ENCODE results near the gene FLRT1.

FLRT1 gene

DNA sequence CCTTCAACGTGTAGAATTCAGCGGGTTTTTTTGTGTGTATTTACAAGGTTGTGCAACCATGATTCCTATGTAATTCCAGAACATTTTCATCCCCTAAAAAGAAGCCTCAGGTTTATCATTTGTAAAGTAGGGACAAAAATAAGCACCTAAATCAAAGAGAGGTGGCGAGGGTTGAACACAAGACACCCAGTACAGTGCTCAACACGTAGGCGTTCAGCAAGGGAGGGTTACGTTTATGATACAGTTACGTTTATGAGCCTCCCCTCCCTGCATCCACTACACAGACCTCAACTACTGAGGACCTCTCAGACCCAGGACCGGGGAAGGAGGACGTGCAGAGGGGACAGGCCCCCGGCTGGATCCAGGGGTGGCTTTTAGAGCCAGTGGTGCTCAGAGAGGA, 44.7 kb downstream of the FLRT1 start:
- no peaks in the 10 kb centered on the region for H3K36me3 ChIP-seq (ENCODE audit: control insufficient read depth in 1 of 2, insufficient read depth in 2 of 2, low read length in 2 of 2)
- H4K12ac ChIP-seq (ENCODE audit: low read depth, low read length), result no peak overlapping the region
- peaks cover 4% of the 10 kb centered on the region for H3K9me3 ChIP-seq (ENCODE audit: insufficient read depth, low read depth, low read length)
- H3K4ac ChIP-seq (ENCODE audit: low read depth, low read length), result no peak overlapping the region
- H3K79me2 ChIP-seq (ENCODE audit: control insufficient read depth, insufficient read depth, low read length, poor library complexity), result no peaks in the 10 kb centered on the region
- no CpG with 5 or more reads among the region's 10 CpGs for WGBS (ENCODE audit: extremely low coverage, insufficient coverage, insufficient read length)
- H2AFZ ChIP-seq (ENCODE audit: insufficient read depth, low read length, poor library complexity), result no peak overlapping the region
- H4K8ac ChIP-seq (ENCODE audit: low read depth, low read length), result no peak overlapping the region
- no peaks in the 10 kb centered on the region for H3K79me1 ChIP-seq (ENCODE audit: low read length)
- H3K27me3 ChIP-seq (ENCODE audit: insufficient read depth, low read length), result no peaks in the 10 kb centered on the region
- H2BK5ac ChIP-seq (ENCODE audit: low read depth, low read length, poor library complexity), result no peak overlapping the region
- H3K14ac ChIP-seq (ENCODE audit: low read length), result no peak overlapping the region
- no peak overlapping the region for H3K4me3 ChIP-seq (ENCODE audit: low read depth, low read length)
- no peak overlapping the region for H3K9ac ChIP-seq (ENCODE audit: low read length)
- H3K23ac ChIP-seq (ENCODE audit: low read length), result no peak overlapping the region
- no peak overlapping the region for H3K4me2 ChIP-seq (ENCODE audit: low read length)
- DNase-seq, result no peak
- no peak overlapping the region for H2BK120ac ChIP-seq (ENCODE audit: insufficient read depth, low read length, poor library complexity)
- no peak overlapping the region for H3K27ac ChIP-seq (ENCODE audit: low read depth, low read length)
- H3K4me1 ChIP-seq (ENCODE audit: control insufficient read depth in 1 of 2, insufficient read depth in 2 of 2, low read length in 2 of 2), result no peaks in the 10 kb centered on the region
- no peak overlapping the region for H4K91ac ChIP-seq (ENCODE audit: low read depth, low read length)
- no peak overlapping the region for H2AK5ac ChIP-seq (ENCODE audit: low read length)
- no peak overlapping the region for H3K18ac ChIP-seq (ENCODE audit: low read length)
- no peak overlapping the region for H2BK12ac ChIP-seq (ENCODE audit: low read length)

DNA sequence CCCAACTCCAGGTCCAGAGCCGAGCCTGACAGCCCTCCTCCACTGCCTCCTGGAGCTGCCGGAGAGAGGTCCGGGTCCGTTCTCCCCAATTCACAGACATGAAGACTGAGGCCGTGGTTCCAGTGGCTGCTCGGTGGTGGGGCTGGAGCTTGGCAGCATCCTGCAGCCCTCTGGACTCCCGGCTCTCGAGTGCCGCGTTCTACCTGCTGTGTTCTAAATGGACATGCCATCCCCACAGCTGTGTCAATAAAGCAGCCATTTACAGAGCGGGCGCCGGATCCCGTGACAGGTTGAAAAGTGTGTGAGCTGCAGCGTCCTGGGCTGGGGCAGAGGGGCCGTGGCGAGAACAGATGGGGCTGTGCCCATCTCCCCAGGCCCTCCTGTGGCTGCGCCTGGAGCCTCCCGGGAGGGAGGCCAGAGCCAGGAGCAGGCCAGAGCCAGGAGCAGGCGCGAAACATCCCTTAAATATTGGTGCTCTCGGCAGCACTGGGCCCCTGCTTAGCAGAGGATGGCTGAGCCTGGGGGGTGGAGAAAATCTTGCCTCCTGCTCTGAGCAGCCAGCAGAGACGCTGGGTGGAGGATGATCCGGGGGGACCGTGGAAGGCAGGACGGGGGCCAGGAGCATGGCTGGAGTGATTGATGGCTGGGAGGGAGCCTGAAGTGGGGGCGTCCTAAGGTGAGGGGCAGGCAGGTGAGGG, 46.2 kb downstream of the FLRT1 start:
- Histone ChIP-seq H4K8ac (ENCODE audit: low read depth, low read length) (no peak overlapping the region), H4K91ac (ENCODE audit: low read depth, low read length) (no peak overlapping the region), H2BK120ac (ENCODE audit: insufficient read depth, low read length, poor library complexity) (no peak overlapping the region), H3K4me3 (ENCODE audit: low read depth, low read length) (no peak overlapping the region), H3K18ac (ENCODE audit: low read length) (no peak overlapping the region), H3K79me2 (ENCODE audit: control insufficient read depth, insufficient read depth, low read length, poor library complexity) (no peaks in the 10 kb centered on the region), H3K4me1 (ENCODE audit: control insufficient read depth in 1 of 2, insufficient read depth in 2 of 2, low read length in 2 of 2) (peaks cover 0 to 3% of the 10 kb centered on the region in 2 experiments), H3K23ac (ENCODE audit: low read length) (no peak overlapping the region), H4K12ac (ENCODE audit: low read depth, low read length) (no peak overlapping the region), H2BK5ac (ENCODE audit: low read depth, low read length, poor library complexity) (no peak overlapping the region), H3K36me3 (ENCODE audit: control insufficient read depth in 1 of 2, insufficient read depth in 2 of 2, low read length in 2 of 2) (no peaks in the 10 kb centered on the region), H3K79me1 (ENCODE audit: low read length) (no peaks in the 10 kb centered on the region), H3K9ac (ENCODE audit: low read length) (no peak overlapping the region), H2AK5ac (ENCODE audit: low read length) (no peak overlapping the region), H3K14ac (ENCODE audit: low read length) (no peak overlapping the region), H2BK12ac (ENCODE audit: low read length) (no peak overlapping the region), H3K27ac (ENCODE audit: low read depth, low read length) (no peak overlapping the region), H2AFZ (ENCODE audit: insufficient read depth, low read length, poor library complexity) (no peak overlapping the region), H3K4me2 (ENCODE audit: low read length) (no peak overlapping the region), H3K9me3 (ENCODE audit: insufficient read depth, low read depth, low read length) (peaks cover 4% of the 10 kb centered on the region), H3K4ac (ENCODE audit: low read depth, low read length) (no peak overlapping the region), H3K27me3 (ENCODE audit: insufficient read depth, low read length) (no peaks in the 10 kb centered on the region)
- no CpG with 5 or more reads among the region's 27 CpGs for WGBS (ENCODE audit: extremely low coverage, insufficient coverage, insufficient read length)
- no peak for DNase-seq

DNA sequence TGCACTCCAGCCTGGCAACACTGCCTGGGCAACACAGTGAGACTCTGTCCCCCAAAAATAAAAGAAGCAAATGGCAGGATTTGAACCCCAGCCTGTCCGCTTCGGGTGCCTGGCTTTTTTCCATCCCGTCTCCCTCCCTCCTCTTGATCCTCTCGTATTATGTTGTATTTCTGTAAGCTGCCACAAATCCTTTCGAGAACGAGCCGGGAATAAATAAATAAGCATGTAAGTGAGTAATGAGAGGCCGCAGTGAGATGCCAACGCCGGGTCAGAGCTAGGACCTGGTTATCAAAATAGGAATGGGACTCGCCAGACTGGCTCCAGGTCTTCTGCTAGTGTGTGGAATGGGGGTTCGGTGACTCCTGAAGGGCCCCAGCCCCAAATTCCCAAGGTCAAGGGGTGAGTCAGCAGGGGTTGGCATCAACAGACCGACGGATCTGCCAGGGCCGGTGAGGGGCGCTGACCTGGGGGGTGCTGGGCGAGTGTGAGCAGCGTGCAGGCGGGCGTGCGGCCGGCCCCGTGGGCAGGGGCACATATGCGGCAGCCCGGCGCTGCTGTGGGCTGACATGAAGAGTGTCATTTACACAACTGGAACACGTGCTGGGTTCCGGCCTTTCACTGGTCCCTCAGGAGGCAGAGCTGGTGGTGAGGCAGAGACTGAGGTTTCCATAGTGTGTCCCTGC, 47.8 kb downstream of the FLRT1 start:
- Histone ChIP-seq H4K8ac (ENCODE audit: low read depth, low read length) (no peak overlapping the region), H3K9me3 (ENCODE audit: insufficient read depth, low read depth, low read length) (peaks cover 4% of the 10 kb centered on the region), H3K36me3 (ENCODE audit: control insufficient read depth in 1 of 2, insufficient read depth in 2 of 2, low read length in 2 of 2) (no peaks in the 10 kb centered on the region), H3K79me1 (ENCODE audit: low read length) (no peaks in the 10 kb centered on the region), H4K12ac (ENCODE audit: low read depth, low read length) (no peak overlapping the region), H2BK120ac (ENCODE audit: insufficient read depth, low read length, poor library complexity) (no peak overlapping the region), H3K27ac (ENCODE audit: low read depth, low read length) (no peak overlapping the region), H3K4me1 (ENCODE audit: control insufficient read depth in 1 of 2, insufficient read depth in 2 of 2, low read length in 2 of 2) (peaks cover 0 to 3% of the 10 kb centered on the region in 2 experiments), H3K27me3 (ENCODE audit: insufficient read depth, low read length) (no peaks in the 10 kb centered on the region), H3K14ac (ENCODE audit: low read length) (no peak overlapping the region), H3K4me3 (ENCODE audit: low read depth, low read length) (no peak overlapping the region), H2BK12ac (ENCODE audit: low read length) (no peak overlapping the region), H3K23ac (ENCODE audit: low read length) (no peak overlapping the region), H4K91ac (ENCODE audit: low read depth, low read length) (no peak overlapping the region), H3K4me2 (ENCODE audit: low read length) (no peak overlapping the region), H3K18ac (ENCODE audit: low read length) (no peak overlapping the region), H2AK5ac (ENCODE audit: low read length) (no peak overlapping the region), H3K9ac (ENCODE audit: low read length) (no peak overlapping the region), H3K4ac (ENCODE audit: low read depth, low read length) (no peak overlapping the region), H3K79me2 (ENCODE audit: control insufficient read depth, insufficient read depth, low read length, poor library complexity) (no peaks in the 10 kb centered on the region), H2AFZ (ENCODE audit: insufficient read depth, low read length, poor library complexity) (no peak overlapping the region), H2BK5ac (ENCODE audit: low read depth, low read length, poor library complexity) (no peak overlapping the region)
- no peak for DNase-seq
- no CpG with 5 or more reads among the region's 28 CpGs for WGBS (ENCODE audit: extremely low coverage, insufficient coverage, insufficient read length)

DNA sequence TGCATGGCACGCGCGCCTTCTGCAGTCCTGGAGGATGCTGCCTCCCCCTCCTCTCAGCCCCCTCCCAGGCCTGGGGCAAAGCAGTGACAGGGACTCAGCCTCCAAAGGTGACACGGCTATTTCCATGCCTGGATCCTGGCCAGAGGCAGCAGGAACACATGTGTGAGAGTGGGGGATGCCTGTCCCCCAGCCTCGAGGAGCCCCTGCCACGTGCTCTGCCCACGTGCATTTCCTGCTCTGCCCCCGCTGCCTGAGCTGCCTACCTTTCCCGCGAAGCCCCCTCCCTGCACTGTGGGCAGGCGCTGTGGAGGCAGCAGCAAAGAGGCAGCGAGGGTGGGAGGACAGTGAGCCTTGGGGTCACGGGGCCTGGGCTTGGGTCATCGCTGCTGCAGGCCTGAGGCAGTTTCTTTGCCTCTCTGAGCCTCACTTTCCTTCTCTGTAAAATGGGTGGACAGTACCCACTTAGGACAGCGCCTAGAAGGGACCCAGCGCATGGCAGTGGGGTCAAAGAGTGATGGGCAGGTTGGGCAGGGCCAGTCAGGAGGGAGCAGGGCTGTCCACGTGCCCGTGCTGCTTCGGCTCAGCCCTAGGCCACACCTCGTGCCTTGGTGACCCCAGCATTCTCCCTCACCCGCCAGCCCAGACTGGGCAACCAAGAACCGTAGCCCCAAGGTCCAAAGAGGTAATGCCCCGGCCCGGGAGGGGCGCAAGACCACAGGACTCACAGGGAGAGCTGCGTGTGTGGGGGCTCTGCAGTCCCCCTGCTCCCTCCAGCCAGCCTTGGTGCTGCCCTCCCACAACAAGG, 48.6 kb downstream of the FLRT1 start:
- no peak overlapping the region for H3K27ac ChIP-seq (ENCODE audit: low read depth, low read length)
- H4K12ac ChIP-seq (ENCODE audit: low read depth, low read length), result no peak overlapping the region
- no peak overlapping the region for H4K91ac ChIP-seq (ENCODE audit: low read depth, low read length)
- H3K4ac ChIP-seq (ENCODE audit: low read depth, low read length), result no peak overlapping the region
- no CpG with 5 or more reads among the region's 26 CpGs for WGBS (ENCODE audit: extremely low coverage, insufficient coverage, insufficient read length)
- no peak overlapping the region for H4K8ac ChIP-seq (ENCODE audit: low read depth, low read length)
- H3K4me3 ChIP-seq (ENCODE audit: low read depth, low read length), result no peak overlapping the region
- H2BK120ac ChIP-seq (ENCODE audit: insufficient read depth, low read length, poor library complexity), result no peak overlapping the region
- H3K79me2 ChIP-seq (ENCODE audit: control insufficient read depth, insufficient read depth, low read length, poor library complexity), result no peaks in the 10 kb centered on the region
- H3K23ac ChIP-seq (ENCODE audit: low read length), result no peak overlapping the region
- DNase-seq, result no peak
- no peak overlapping the region for H2AFZ ChIP-seq (ENCODE audit: insufficient read depth, low read length, poor library complexity)
- no peak overlapping the region for H3K4me2 ChIP-seq (ENCODE audit: low read length)
- H3K4me1 ChIP-seq (ENCODE audit: control insufficient read depth in 1 of 2, insufficient read depth in 2 of 2, low read length in 2 of 2), result peaks cover 0 to 3% of the 10 kb centered on the region in 2 experiments
- no peaks in the 10 kb centered on the region for H3K27me3 ChIP-seq (ENCODE audit: insufficient read depth, low read length)
- no peak overlapping the region for H3K18ac ChIP-seq (ENCODE audit: low read length)
- no peaks in the 10 kb centered on the region for H3K79me1 ChIP-seq (ENCODE audit: low read length)
- H3K9ac ChIP-seq (ENCODE audit: low read length), result no peak overlapping the region
- H2BK5ac ChIP-seq (ENCODE audit: low read depth, low read length, poor library complexity), result no peak overlapping the region
- no peak overlapping the region for H2BK12ac ChIP-seq (ENCODE audit: low read length)
- H3K9me3 ChIP-seq (ENCODE audit: insufficient read depth, low read depth, low read length), result peaks cover 4% of the 10 kb centered on the region
- no peaks in the 10 kb centered on the region for H3K36me3 ChIP-seq (ENCODE audit: control insufficient read depth in 1 of 2, insufficient read depth in 2 of 2, low read length in 2 of 2)
- no peak overlapping the region for H3K14ac ChIP-seq (ENCODE audit: low read length)
- no peak overlapping the region for H2AK5ac ChIP-seq (ENCODE audit: low read length)
